OCI-LY7 (cell line): Measurements from ENCODE around the gene DAB1. TPM values are rescaled to one million over a fixed set of nuclear protein-coding genes. Genes with fewer than 3 reads are reported as not detected.

Experiments
- BruUV-seq: library from RNA; stranded (reverse); fragments of 400-500 nt; replicated peaks from 2 replicates; lab custom pipeline; 2021; lab: Mats Ljungman, UMichigan
- CTCF ChIA-PET: fragments of 300-600 bp; sonication (Branson Sonifier 250); formaldehyde crosslinking; loops from one replicate; lab custom pipeline; 2022; ENCODE audit warnings: antibody characterized with exemption; ENCODE audit not compliant: unreplicated experiment; lab: Charles Lee
- POLR2A ChIA-PET: fragments of 300-600 bp; sonication (Branson Sonifier 250); formaldehyde crosslinking; loops from one replicate; lab custom pipeline; 2022; ENCODE audit warnings: antibody characterized with exemption; lab: Charles Lee
- DNase-seq: peaks from one replicate; pipeline ENCODE4 v3.0.0-alpha.2; 2015; ENCODE audit warnings: low spot score
- H2AFZ ChIP-seq: fragments of 200-600 bp; sonication (generic), shearing (Covaris generic); 2 replicates; pipeline ENCODE4 v1.6.1; 2014; ENCODE audit warnings: mild to moderate bottlenecking, antibody characterized with exemption, low read length, moderate library complexity
- H3K27ac ChIP-seq: fragments of 200-600 bp; sonication (generic); 2 replicates; pipeline ENCODE4 v1.5.1; 2014; ENCODE audit warnings: mixed run types, low read depth, mild to moderate bottlenecking, moderate library complexity, low read length, inconsistent platforms; ENCODE audit not compliant: poor library complexity, severe bottlenecking
- H3K36me3 ChIP-seq: fragments of 200-600 bp; sonication (generic); 2 replicates; pipeline ENCODE4 v1.6.1; 2014; ENCODE audit warnings: mild to moderate bottlenecking, antibody characterized with exemption, low read length, moderate library complexity, mixed read lengths; ENCODE audit not compliant: insufficient read depth
- H3K4me1 ChIP-seq: fragments of 200-600 bp; sonication (generic); 2 replicates; pipeline ENCODE4 v1.5.1; 2014; ENCODE audit warnings: mild to moderate bottlenecking, low read length; ENCODE audit not compliant: insufficient read depth, poor library complexity, severe bottlenecking
- H3K4me2 ChIP-seq: fragments of 200-600 bp; sonication (generic); 2 replicates; pipeline ENCODE4 v1.6.1; 2014; ENCODE audit warnings: mild to moderate bottlenecking, low read length
- H3K4me3 ChIP-seq: fragments of 200-600 bp; sonication (generic); 2 replicates; pipeline ENCODE4 v1.5.1; 2014; ENCODE audit warnings: mild to moderate bottlenecking, low read depth, low read length; ENCODE audit not compliant: poor library complexity, severe bottlenecking
- H3K79me2 ChIP-seq: fragments of 200-600 bp; sonication (generic); 2 replicates; pipeline ENCODE4 v1.6.1; 2016; ENCODE audit warnings: low read depth, mild to moderate bottlenecking, low read length, moderate library complexity, mixed read lengths; ENCODE audit not compliant: insufficient read depth
- H3K9me2 ChIP-seq: fragments of 200-600 bp; sonication (generic); 2 replicates; pipeline ENCODE4 v1.6.1; 2016; ENCODE audit warnings: mild to moderate bottlenecking, low read length, mixed read lengths; ENCODE audit not compliant: insufficient read depth
- H3K9me3 ChIP-seq: fragments of 200-600 bp; sonication (generic); 2 replicates; pipeline ENCODE4 v1.6.1; 2014; ENCODE audit warnings: mild to moderate bottlenecking, mixed run types, low read length, mixed read lengths
- H4K20me1 ChIP-seq: fragments of 200-600 bp; sonication (generic); 2 replicates; pipeline ENCODE4 v1.6.1; 2014; ENCODE audit warnings: mild to moderate bottlenecking, antibody characterized with exemption, low read length, moderate library complexity, mixed read lengths; ENCODE audit not compliant: insufficient read depth
- CTCF ChIP-seq: fragments of 200-600 bp; sonication (generic); conservative IDR thresholded peaks from 2 replicates; pipeline ENCODE4 v1.5.1; 2014; ENCODE audit warnings: mild to moderate bottlenecking, antibody characterized with exemption, low read length, moderate library complexity, mixed read lengths
- EZH2phosphoT487 ChIP-seq: fragments of 200-600 bp; sonication (generic); IDR thresholded peaks from 2 replicates; pipeline ENCODE4 v1.6.1; 2018; ENCODE audit warnings: low read depth, borderline replicate concordance, mild to moderate bottlenecking, mixed run types, antibody characterized with exemption, low read length, moderate library complexity, mixed read lengths
- intact Hi-C: fragments of 100-400 bp; cut with micrococcal nuclease; formaldehyde crosslinking; loops from one replicate; pipeline ENCODE4 v1.10.0; 2022; ENCODE audit not compliant: unreplicated experiment
- total RNA-seq, 2 experiments: library from RNA; depleted of rRNA in 1 of 2; stranded (reverse); fragments of >200 nt in 1 of 2; shearing (Covaris generic) in 1 of 2; gene quantifications; 2 replicates each; pipeline ENCODE4 v1.2.3, GENCODE V29; 2014 to 2022

DAB1 gene
- total RNA-seq, 2 experiments from 2014 or later: not detected

GRCh38 chr1:56979986-56980755 lies 443.7 kb downstream of the DAB1 start:
- TF ChIP-seq EZH2phosphoT487: no peak
- no peak for TF ChIP-seq CTCF
- intact Hi-C loops: no loop called here
- no peaks in the 10 kb centered on the region for H3K79me2 ChIP-seq
- H3K9me2 ChIP-seq: no peaks in the 10 kb centered on the region
- H3K36me3 ChIP-seq: no peaks in the 10 kb centered on the region
- no peak overlapping the region for H3K4me3 ChIP-seq
- H3K4me1 ChIP-seq: no peaks in the 10 kb centered on the region
- no peak for DNase-seq
- H4K20me1 ChIP-seq: no peaks in the 10 kb centered on the region
- ChIA-PET POLR2A (interaction anchor here (1.2 kb wide), 1 partner anchor 57 kb away, joined by 3 read pairs; no protein-coding TSS in a partner anchor), CTCF (no interaction called here)
- H2AFZ ChIP-seq: no peak overlapping the region
- no peak overlapping the region for H3K4me2 ChIP-seq
- H3K27ac ChIP-seq: no peak overlapping the region
- no TSS peak for BruUV-seq
- no peaks in the 10 kb centered on the region for H3K9me3 ChIP-seq

- BruUV-seq: no TSS peak
- no peaks in the 10 kb centered on the region for H3K9me3 ChIP-seq
- DNase-seq: no peak
- no peak overlapping the region for H3K27ac ChIP-seq
- ChIA-PET CTCF (no interaction called here), POLR2A (no interaction called here)
- no peaks in the 10 kb centered on the region for H3K9me2 ChIP-seq
- H3K4me2 ChIP-seq: no peak overlapping the region
- H3K36me3 ChIP-seq: no peaks in the 10 kb centered on the region
- H3K4me3 ChIP-seq: no peak overlapping the region
- H4K20me1 ChIP-seq: no peaks in the 10 kb centered on the region
- intact Hi-C loops: no loop called here
- no peak for TF ChIP-seq CTCF
- TF ChIP-seq EZH2phosphoT487: no peak
- no peaks in the 10 kb centered on the region for H3K79me2 ChIP-seq
- H3K4me1 ChIP-seq: no peaks in the 10 kb centered on the region
- H2AFZ ChIP-seq: no peak overlapping the region
Observed at GRCh38 chr1:56978819-56979218, 445.0 kb downstream of the DAB1 start.

- no peaks in the 10 kb centered on the region for H3K9me2 ChIP-seq
- TF ChIP-seq CTCF (no peak), EZH2phosphoT487 (no peak)
- no peaks in the 10 kb centered on the region for H4K20me1 ChIP-seq
- intact Hi-C loops: no loop called here
- no peaks in the 10 kb centered on the region for H3K36me3 ChIP-seq
- no peak overlapping the region for H3K27ac ChIP-seq
- no peak overlapping the region for H3K4me3 ChIP-seq
- BruUV-seq: no TSS peak
- H3K4me1 ChIP-seq: no peaks in the 10 kb centered on the region
- DNase-seq: no peak
- POLR2A ChIA-PET: no interaction called here
- no peak overlapping the region for H2AFZ ChIP-seq
- CTCF ChIA-PET: no interaction called here
- no peaks in the 10 kb centered on the region for H3K79me2 ChIP-seq
- H3K4me2 ChIP-seq: no peak overlapping the region
- no peaks in the 10 kb centered on the region for H3K9me3 ChIP-seq
Observed at GRCh38 chr1:56977910-56978309, 445.9 kb downstream of the DAB1 start.
